Glutamatergic neuron (in vitro differentiated cells): Measurements from ENCODE around the gene KCNQ1. TPM values are rescaled to one million over a fixed set of nuclear protein-coding genes. Genes with fewer than 3 reads are reported as not detected.

Experiments
- DNase-seq: peaks from one replicate; pipeline ENCODE4 v3.0.0; 2022
- H3K27ac Mint-ChIP-seq: one replicate; pipeline ENCODE4 v1.8.0; 2020; ENCODE audit warnings: mild to moderate bottlenecking, mixed read lengths, inconsistent platforms; ENCODE audit not compliant: unreplicated experiment
- H3K27me3 Mint-ChIP-seq: one replicate; pipeline ENCODE4 v1.8.0; 2020; ENCODE audit warnings: mild to moderate bottlenecking, moderate library complexity, mixed read lengths, inconsistent platforms; ENCODE audit not compliant: unreplicated experiment
- H3K36me3 Mint-ChIP-seq: one replicate; pipeline ENCODE4 v1.8.0; 2020; ENCODE audit warnings: mild to moderate bottlenecking, mixed read lengths, inconsistent platforms; ENCODE audit not compliant: unreplicated experiment
- H3K4me1 Mint-ChIP-seq: one replicate; pipeline ENCODE4 v1.8.0; 2020; ENCODE audit warnings: mild to moderate bottlenecking, low read depth, mixed read lengths, inconsistent platforms; ENCODE audit not compliant: unreplicated experiment
- H3K4me3 Mint-ChIP-seq: one replicate; pipeline ENCODE4 v1.8.0; 2020; ENCODE audit warnings: mild to moderate bottlenecking, mixed read lengths, inconsistent platforms; ENCODE audit not compliant: unreplicated experiment
- H3K9me3 Mint-ChIP-seq: one replicate; pipeline ENCODE4 v1.8.0; 2020; ENCODE audit warnings: mild to moderate bottlenecking, moderate library complexity, mixed read lengths, inconsistent platforms; ENCODE audit not compliant: unreplicated experiment
- CTCF ChIP-seq: fragments of 200-600 bp; sonication (generic); IDR thresholded peaks from one replicate; pipeline ENCODE4 v1.5.0; 2021; ENCODE audit not compliant: partially characterized antibody, unreplicated experiment
- total RNA-seq: library from RNA; stranded (reverse); fragmentation: NEBNext Ultra II Directional; extraction: Animal tissue kit (Norgen Biotek cat#: 25700); gene quantifications from one replicate; pipeline ENCODE4 v1.2.1, GENCODE V29; 2021; ENCODE audit not compliant: unreplicated experiment

KCNQ1 gene
- total RNA-seq, 1 donor from 2014 or later = 0.44 TPM

- no peak overlapping the region for H3K27ac Mint-ChIP-seq
- peak; percentile 9 for DNase-seq
- H3K36me3 Mint-ChIP-seq = no peaks in the 10 kb centered on the region
- H3K4me1 Mint-ChIP-seq = peaks cover 4% of the 10 kb centered on the region
- H3K9me3 Mint-ChIP-seq = peaks cover 3% of the 10 kb centered on the region
- peaks cover 2% of the 10 kb centered on the region for H3K27me3 Mint-ChIP-seq
- TF ChIP-seq CTCF = no peak
- H3K4me3 Mint-ChIP-seq = no peak overlapping the region
These were observed 120.0 kb downstream of the KCNQ1 start for GRCh38 chr11:2564588-2565425.

GRCh38 chr11:2565447-2566222 lies 120.8 kb downstream of the KCNQ1 start:
- H3K27ac Mint-ChIP-seq = no peak overlapping the region
- H3K27me3 Mint-ChIP-seq = peaks cover 2% of the 10 kb centered on the region
- TF ChIP-seq CTCF = no peak
- H3K9me3 Mint-ChIP-seq = peaks cover 3% of the 10 kb centered on the region
- peaks cover 4% of the 10 kb centered on the region for H3K4me1 Mint-ChIP-seq
- no peaks in the 10 kb centered on the region for H3K36me3 Mint-ChIP-seq
- no peak overlapping the region for H3K4me3 Mint-ChIP-seq
- no peak for DNase-seq

- DNase-seq = peak; percentile 9
- Mint-ChIP-seq H3K9me3 (peaks cover 3% of the 10 kb centered on the region), H3K4me1 (peaks cover 4% of the 10 kb centered on the region), H3K4me3 (no peak overlapping the region), H3K27me3 (peaks cover 2% of the 10 kb centered on the region), H3K36me3 (no peaks in the 10 kb centered on the region), H3K27ac (no peak overlapping the region)
- TF ChIP-seq CTCF = no peak
These were observed 121.6 kb downstream of the KCNQ1 start for GRCh38 chr11:2566223-2567025.

- DNase-seq = no peak
- Mint-ChIP-seq H3K4me3 (no peak overlapping the region), H3K27me3 (peaks cover 2% of the 10 kb centered on the region), H3K27ac (no peak overlapping the region), H3K36me3 (no peaks in the 10 kb centered on the region), H3K4me1 (peaks cover 4% of the 10 kb centered on the region), H3K9me3 (peaks cover 3% of the 10 kb centered on the region)
- no peak for TF ChIP-seq CTCF
These were observed 122.3 kb downstream of the KCNQ1 start for GRCh38 chr11:2567026-2567671.
